NCI-H1436 treated with DMSO at 0.1 percent for 48 hours (cell line): ENCODE measurements around the gene VIT.

Experiments used
- DNase-seq: peaks from one replicate; lab custom pipeline; 2025; lab: John Stamatoyannopoulos, UW

VIT gene

DNA sequence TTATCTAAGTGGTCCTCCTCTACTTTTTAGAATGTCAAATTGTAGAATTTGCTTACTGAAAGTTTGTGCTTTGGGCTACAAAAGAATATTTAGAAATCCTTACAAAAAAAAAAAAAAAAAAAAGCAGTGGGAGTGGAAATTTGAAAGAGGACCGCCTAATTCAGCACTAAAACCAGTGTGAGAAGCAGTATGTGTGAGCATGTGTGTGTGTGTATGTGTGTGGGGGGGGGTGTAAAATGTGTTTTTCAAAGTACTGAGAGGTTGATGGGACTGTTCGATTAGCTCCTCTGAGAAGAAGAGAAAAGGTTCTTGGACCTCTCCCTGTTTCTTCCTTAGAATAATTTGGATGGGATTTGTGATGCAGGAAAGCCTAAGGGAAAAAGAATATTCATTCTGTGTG lies at the start of gene VIT:
Gene VIT, plus strand, starts transcription at position 175 of the 400 bp plus-strand sequence. CDS start 19,664 bp downstream, outside the sequence.
- DNase-seq = no peak

DNA sequence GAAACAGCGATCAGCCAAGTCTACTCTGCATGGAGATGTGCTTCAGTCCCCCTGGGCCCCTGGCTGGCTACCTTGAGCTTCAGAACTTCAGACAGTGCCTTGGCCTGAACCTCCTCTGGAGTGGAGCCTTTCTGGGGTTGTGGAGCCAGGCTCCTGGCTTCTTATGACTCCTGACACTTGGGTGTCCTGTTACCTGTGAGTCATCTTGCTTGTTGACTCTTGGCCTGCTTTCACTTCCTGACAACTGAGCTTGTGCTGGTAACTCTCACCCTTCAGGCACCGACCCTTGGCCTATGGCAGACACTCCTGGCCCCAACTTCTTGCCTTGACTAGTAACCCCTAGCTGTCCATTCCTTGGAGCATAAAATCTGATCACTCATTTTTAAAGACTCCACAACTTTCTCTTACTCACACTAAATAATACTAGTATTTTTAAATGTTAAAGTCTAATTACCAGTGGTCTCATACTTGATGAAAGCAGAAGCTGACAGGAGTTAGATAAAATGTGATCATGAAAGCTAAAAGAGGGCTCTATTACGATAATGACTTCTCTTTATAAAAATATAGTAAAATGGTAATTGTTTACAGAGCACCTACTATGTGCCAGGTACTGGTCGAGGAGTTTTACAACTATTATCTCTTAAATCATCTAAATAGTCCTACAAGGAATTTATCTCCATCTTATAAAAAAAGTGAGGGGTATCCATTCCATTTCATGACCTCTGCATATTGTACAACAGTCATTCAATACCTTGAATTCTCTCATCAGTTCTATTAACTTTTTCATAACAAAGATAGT lies 46.3 kb upstream of the VIT start:
- no peak for DNase-seq

DNA sequence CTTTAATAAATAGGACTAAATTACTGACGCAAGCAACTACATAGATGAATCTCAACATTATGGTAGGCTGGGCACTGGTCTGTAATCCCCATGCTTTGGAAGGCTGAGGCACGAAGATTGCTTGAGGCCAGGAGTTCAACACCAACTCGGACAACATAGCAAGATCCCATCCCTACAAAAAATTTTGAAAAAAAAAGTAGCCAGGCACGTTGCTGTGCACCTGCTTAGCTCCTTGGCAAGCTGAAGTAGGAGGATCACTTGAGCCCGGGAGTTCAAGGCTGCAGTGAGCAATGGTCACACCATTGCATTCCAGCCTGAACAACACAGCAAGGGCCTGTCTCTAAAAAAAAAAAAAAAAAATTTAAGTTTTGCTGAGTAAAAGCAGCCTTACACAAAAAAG lies 43.4 kb upstream of the VIT start:
- DNase-seq = no peak

GRCh38 chr2:36653967-36654694 lies 42.4 kb upstream of the VIT start:
- no peak for DNase-seq

DNA sequence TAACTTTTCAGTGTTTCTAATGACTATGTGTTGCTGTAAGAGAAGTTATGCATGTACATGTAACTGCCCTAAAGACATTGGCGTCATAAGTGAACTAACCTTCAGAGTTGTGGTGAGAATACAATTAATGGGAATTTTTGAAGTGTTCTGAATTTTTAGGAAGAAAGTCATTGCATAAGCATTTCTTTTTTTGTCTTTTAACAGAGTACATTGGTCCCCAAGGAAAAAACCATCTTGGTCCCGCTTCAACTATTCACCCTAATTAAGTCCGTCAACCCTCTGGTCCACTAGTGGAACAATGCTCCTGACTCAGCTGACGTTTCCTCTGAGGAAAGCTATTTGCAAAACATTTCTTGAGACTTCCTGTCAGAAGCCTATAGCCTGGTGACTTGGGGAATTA lies 41.1 kb upstream of the VIT start:
- DNase-seq = no peak

DNA sequence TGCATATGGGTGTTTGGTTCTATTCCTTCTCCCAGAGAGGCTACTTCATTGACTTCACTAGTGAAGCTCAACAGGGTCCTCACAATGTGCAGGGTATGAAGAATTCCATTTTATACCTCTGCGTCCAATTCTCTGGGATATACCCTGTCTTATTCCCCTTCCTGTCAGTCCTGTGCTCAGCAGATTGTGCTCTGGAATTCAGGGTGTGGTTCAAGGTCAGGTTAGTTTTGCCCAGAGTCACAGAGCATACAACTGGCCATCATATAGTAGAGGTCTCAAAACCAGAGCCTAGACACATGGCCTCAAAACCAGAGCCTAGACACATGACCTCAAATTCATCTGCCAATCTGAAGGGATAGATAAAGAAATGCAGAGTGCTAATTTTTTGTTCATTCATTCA lies 38.8 kb upstream of the VIT start:
- DNase-seq = no peak

- no peak for DNase-seq
Measured at GRCh38 chr2:36658277-36658748, 38.2 kb upstream of the VIT start.

DNA sequence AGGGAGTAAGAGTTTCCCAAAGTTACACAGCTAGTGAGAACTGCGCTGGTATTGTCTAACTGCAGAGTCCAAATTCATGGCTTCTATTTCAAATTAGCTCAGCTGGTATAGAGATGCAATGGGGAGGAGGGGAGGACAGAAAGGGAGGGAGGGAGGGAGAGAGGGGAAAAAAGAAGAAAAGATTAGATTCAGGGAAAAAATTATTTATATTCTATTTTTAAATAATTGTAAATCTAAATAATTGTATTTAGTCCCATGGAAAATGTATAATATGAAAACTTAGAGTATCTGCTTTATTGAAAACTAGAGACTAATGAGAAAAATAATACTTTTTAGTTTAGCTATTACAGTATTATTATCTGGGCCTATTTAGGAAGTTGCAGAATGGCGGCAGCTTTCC lies 37.3 kb upstream of the VIT start:
- no peak for DNase-seq

- DNase-seq = no peak
Measured at GRCh38 chr2:36659872-36660312, 36.6 kb upstream of the VIT start.

DNA sequence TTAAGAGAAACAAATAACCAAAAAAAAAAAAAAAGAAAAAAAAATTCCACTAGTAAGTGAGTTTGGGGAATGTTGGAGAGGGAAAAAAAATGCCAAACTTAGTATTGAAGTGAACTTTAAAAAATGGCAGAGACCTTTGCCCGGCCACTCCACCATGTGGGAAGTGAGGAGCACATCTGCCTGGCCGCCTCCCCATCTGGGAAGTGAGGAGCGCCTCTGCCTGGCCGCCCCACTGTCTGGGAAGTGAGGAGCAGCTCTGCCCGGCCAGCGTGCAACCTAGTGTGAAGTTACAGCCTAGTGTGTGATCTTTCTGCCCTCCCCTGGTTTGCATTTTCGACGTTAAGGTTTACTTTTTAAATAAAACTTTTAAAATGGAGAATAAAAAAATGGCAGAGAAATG lies 33.9 kb upstream of the VIT start:
- DNase-seq = no peak

DNA sequence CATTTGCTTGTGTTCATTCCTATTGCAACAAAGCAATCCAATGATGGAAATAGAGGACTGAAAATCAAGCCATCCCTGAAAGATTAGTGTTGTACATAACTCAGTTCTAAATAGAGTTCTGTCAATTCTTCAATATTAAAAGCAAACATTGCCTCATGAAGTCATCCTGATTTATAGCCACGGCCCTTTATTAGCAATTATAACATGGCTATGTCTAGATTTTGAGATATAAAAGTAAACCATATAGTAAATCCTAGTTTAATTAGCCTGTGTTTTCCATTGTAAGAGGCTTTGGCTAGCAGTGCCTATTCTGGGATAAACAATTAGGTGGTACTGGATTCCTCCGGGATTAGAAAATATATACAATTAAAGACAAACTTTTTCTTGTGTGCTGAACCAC lies 33.2 kb upstream of the VIT start:
- DNase-seq = no peak

- DNase-seq = no peak
Measured at GRCh38 chr2:36663851-36664695, 32.4 kb upstream of the VIT start.

DNA sequence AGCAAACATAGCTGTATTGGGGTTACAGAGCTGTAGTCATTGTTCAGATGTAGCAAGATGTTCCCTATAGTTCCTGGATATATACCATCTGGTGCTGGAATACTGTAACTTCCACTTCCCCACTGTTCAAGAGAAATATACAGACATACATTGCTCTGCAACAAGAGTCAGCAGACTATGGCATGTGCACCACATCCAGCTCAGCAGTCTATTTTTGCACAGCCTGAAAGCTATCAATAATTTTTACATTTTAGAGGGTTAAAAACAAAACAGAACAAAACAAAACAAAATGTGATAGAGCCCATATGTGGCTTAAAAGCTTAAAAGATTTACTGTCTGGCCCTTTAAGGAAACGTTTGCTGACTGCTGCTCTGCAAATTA lies 31.8 kb upstream of the VIT start:
- DNase-seq = no peak

GRCh38 chr2:36667931-36668330 lies 28.6 kb upstream of the VIT start:
- DNase-seq = no peak

GRCh38 chr2:36670881-36671595 lies 25.5 kb upstream of the VIT start:
- no peak for DNase-seq

DNA sequence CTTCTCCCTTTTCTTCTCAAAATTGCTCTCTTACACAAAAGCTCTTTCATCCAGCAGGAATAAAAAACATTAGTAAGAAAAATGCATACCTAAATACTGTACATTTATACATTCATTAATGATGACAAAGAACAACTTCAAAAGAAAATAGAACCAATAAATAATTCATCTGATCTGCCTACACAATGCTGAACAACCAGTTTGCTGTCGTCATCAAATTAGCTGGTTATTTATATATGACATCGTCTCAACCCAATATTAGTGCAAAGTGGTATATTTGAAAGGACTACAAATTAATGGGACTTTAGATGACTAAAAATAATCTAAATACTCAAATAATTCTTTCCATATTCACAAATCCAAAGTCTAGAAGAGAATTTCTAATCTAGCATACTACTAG lies 24.8 kb upstream of the VIT start:
- DNase-seq = no peak

GRCh38 chr2:36672199-36672598 lies 24.3 kb upstream of the VIT start:
- no peak for DNase-seq

- DNase-seq = no peak
Measured at GRCh38 chr2:36675579-36676282, 20.8 kb upstream of the VIT start.

DNA sequence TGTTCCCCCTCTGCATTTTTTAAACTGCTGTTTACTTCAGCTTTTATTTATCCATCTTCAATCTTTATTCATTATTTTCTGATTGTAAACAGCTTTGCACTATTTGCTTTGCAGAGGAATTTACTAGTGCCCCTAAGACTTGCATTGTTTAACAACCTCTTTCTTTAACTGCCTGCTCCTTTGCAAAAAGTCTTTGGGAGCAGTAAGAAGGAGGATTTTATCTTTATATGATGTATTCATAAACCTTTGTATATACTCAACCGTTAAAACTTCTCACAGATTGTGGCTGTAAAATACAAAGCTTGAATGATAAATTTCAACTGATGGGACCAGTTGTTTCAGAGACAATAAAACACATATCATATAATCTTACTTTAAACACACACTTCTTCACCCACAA lies 20.1 kb upstream of the VIT start:
- no peak for DNase-seq

DNA sequence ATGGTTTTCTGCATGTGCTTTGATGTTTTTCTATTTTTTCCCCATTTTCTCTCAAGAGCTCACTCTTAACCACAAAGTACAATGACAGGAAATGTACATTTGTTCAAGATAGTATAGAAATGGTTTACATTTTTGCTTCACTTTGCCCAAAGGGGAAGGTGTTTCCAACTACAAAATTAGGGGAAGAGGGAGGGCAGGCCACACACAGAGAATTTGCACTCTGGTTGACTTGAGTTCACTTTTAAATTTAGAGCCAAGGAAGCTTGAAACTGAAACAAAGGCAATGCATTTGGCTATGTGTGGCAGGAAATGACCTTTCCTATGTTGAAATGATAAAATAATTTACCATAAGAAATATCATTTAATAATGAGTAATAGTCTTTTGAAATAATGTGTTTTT lies 19.1 kb upstream of the VIT start:
- no peak for DNase-seq

DNA sequence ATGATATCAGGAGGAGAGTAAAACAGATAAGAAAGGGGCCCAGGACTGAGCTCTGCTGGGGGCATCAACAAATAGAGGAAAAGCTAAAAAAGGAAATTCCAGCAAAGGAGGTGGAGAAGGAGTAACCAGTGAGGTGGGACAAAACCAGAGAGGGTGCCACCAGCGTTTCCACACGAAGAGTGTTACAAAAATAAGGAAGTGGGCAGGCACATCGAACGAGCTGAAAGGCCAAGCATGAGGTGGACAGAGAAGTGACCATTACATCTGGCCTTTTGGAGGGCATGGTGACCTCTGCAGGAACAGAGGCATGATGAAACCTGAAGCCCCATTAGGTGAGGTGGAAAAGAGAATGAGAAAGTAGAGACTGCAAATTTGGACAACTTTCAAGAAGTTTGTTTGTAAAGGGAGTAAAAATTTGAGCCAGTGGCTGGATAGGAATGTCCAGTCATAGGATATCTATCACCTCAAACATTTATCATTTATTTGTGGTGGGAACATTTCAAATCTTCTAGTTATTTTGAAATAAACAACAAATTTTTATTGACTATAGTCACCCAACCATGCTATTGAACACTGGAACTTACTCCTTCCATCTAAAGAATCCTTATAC lies 18.4 kb upstream of the VIT start:
- DNase-seq = no peak
